Measurements from ENCODE around the gene KRT23.

Gene KRT23

GRCh38 chr17:40900809-40901356 lies 36.6 kb downstream of the KRT23 start:
- no peak for DNase-seq (ENCODE audit: low read depth in 1 of 2, low spot score in 1 of 2)
- H3K4me3 ChIP-seq (replicated peaks; ENCODE audit: insufficient read depth, low read length) = no peak overlapping the region
- H3K27ac ChIP-seq (replicated peaks) = no peak overlapping the region
- TF ChIP-seq CTCF (IDR thresholded peaks at IDR 0.05; ENCODE audit: insufficient read depth, low read length) (no peak), GABPA (IDR thresholded peaks at IDR 0.05; ENCODE audit: low read depth) (no peak)
- H3K27me3 ChIP-seq (ENCODE audit: insufficient read depth, poor library complexity, severe bottlenecking) = peaks cover 3% of the 10 kb centered on the region

GRCh38 chr17:40896916-40897455 lies 40.5 kb downstream of the KRT23 start:
- H3K4me3 ChIP-seq (replicated peaks; ENCODE audit: insufficient read depth, low read length) = no peak overlapping the region
- H3K27ac ChIP-seq (replicated peaks) = no peak overlapping the region
- peaks cover 3% of the 10 kb centered on the region for H3K27me3 ChIP-seq (ENCODE audit: insufficient read depth, poor library complexity, severe bottlenecking)
- DNase-seq (ENCODE audit: low read depth in 1 of 2, low spot score in 1 of 2) = no peak
- TF ChIP-seq GABPA (IDR thresholded peaks at IDR 0.05; ENCODE audit: low read depth) (no peak), POLR2AphosphoS5 (IDR thresholded peaks at IDR 0.05; ENCODE audit: low read depth) (no peak), SPI1 (IDR thresholded peaks at IDR 0.05; ENCODE audit: borderline replicate concordance, low read depth) (no peak), CTCF (IDR thresholded peaks at IDR 0.05; ENCODE audit: insufficient read depth, low read length) (no peak)
- TF ChIP-seq, protein P1, sequence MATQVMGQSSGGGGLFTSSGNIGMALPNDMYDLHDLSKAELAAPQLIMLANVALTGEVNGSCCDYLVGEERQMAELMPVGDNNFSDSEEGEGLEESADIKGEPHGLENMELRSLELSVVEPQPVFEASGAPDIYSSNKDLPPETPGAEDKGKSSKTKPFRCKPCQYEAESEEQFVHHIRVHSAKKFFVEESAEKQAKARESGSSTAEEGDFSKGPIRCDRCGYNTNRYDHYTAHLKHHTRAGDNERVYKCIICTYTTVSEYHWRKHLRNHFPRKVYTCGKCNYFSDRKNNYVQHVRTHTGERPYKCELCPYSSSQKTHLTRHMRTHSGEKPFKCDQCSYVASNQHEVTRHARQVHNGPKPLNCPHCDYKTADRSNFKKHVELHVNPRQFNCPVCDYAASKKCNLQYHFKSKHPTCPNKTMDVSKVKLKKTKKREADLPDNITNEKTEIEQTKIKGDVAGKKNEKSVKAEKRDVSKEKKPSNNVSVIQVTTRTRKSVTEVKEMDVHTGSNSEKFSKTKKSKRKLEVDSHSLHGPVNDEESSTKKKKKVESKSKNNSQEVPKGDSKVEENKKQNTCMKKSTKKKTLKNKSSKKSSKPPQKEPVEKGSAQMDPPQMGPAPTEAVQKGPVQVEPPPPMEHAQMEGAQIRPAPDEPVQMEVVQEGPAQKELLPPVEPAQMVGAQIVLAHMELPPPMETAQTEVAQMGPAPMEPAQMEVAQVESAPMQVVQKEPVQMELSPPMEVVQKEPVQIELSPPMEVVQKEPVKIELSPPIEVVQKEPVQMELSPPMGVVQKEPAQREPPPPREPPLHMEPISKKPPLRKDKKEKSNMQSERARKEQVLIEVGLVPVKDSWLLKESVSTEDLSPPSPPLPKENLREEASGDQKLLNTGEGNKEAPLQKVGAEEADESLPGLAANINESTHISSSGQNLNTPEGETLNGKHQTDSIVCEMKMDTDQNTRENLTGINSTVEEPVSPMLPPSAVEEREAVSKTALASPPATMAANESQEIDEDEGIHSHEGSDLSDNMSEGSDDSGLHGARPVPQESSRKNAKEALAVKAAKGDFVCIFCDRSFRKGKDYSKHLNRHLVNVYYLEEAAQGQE (IDR thresholded peaks at IDR 0.05; ENCODE audit: insufficient replicate concordance, low read depth) = no peak

DNA sequence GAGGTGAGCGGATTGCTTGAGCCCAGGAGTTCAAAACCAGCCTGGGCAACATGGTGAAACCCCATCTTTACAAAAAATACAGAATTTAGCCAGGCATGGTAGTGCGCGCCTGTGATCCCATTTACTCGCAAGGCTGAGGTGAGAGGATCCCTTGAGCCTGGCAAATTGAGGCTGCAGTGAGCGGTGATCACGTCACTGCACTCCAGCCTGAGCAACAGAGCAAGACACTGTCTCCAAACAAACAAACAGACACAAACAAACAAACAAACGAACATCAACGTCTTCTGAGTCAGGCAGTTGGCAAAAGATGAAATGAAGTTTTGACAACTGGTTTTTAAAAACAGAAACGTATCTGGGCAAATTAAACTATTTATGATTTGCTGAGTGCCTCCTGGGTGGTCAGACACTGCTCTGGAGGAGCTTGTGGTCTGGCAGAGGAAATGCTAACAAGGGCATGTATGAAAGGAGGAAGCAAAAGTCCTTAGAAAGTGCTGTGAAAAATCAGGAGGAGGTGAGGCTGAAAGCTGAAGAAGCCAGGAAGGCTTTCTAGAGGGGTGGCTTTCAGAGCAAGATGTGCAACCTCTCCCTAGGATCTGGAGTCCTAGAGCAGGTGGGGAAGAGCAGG lies 42.2 kb downstream of the KRT23 start:
- TF ChIP-seq GABPA (IDR thresholded peaks at IDR 0.05; ENCODE audit: low read depth) (no peak), CTCF (IDR thresholded peaks at IDR 0.05; ENCODE audit: insufficient read depth, low read length) (no peak), SPI1 (IDR thresholded peaks at IDR 0.05; ENCODE audit: borderline replicate concordance, low read depth) (no peak), POLR2AphosphoS5 (IDR thresholded peaks at IDR 0.05; ENCODE audit: low read depth) (no peak)
- TF ChIP-seq, protein P1 (IDR thresholded peaks at IDR 0.05; ENCODE audit: insufficient replicate concordance, low read depth) = no peak

More for the DNA sequence above, 42.2 kb downstream of the KRT23 start:
- Histone ChIP-seq H3K27ac (replicated peaks) (no peak overlapping the region), H3K4me3 (replicated peaks; ENCODE audit: insufficient read depth, low read length) (no peak overlapping the region), H3K27me3 (ENCODE audit: insufficient read depth, poor library complexity, severe bottlenecking) (peaks cover 7% of the 10 kb centered on the region)
- peak in 1 of 2 experiments; percentile 3 for DNase-seq (ENCODE audit: low read depth in 1 of 2, low spot score in 1 of 2)

Data from HL-60 (cell line).